ENCODE results near the gene EVI5L.

- TF ChIP-seq CTCF (IDR thresholded peaks at IDR 0.05) (no peak), POLR2A (IDR thresholded peaks at IDR 0.05) (no peak)
These were observed 37.7 kb upstream of the EVI5L start for GRCh38 chr19:7792281-7792680.
